ENCODE results near the gene MFN2. TPM values are rescaled to one million over a fixed set of nuclear protein-coding genes. Genes with fewer than 3 reads are reported as not detected.
"Not testable (repeated sequence)": the region's sequence is repeated elsewhere in the genome, so short reads cannot be mapped to it uniquely, and the experiment has no call there.

Gene MFN2
- polyA plus RNA-seq (ENCODE audit: insufficient read length), result 71.4 TPM
- long read RNA-seq, donor 1, full-length matches to known transcripts, result 2 of 60 reads
- long read RNA-seq, donor 1, partial matches to known transcripts, result 58 of 60 reads
- long read RNA-seq, donor 1, other reads (novel, unspliced or antisense), result 0 of 60 reads
- long read RNA-seq, donor 2, full-length matches to known transcripts, result 1 of 48 reads
- long read RNA-seq, donor 2, partial matches to known transcripts, result 47 of 48 reads
- long read RNA-seq, donor 2, other reads (novel, unspliced or antisense), result 0 of 48 reads
- long read RNA-seq, donor 3, full-length matches to known transcripts, result 1 of 1 reads
- long read RNA-seq, donor 3, partial matches to known transcripts, result 0 of 1 reads
- long read RNA-seq, donor 3, other reads (novel, unspliced or antisense), result 0 of 1 reads
- long read RNA-seq, donor 4, result 0 reads
- long read RNA-seq, donor 5, full-length matches to known transcripts, result 3 of 3 reads
- long read RNA-seq, donor 5, partial matches to known transcripts, result 0 of 3 reads
- long read RNA-seq, donor 5, other reads (novel, unspliced or antisense), result 0 of 3 reads
- long read RNA-seq, donor 6, full-length matches to known transcripts, result 4 of 16 reads
- long read RNA-seq, donor 6, partial matches to known transcripts, result 12 of 16 reads
- long read RNA-seq, donor 6, other reads (novel, unspliced or antisense), result 0 of 16 reads
- long read RNA-seq, donor 7, full-length matches to known transcripts, result 1 of 6 reads
- long read RNA-seq, donor 7, partial matches to known transcripts, result 5 of 6 reads
- long read RNA-seq, donor 7, other reads (novel, unspliced or antisense), result 0 of 6 reads
- long read RNA-seq, donor 8, result 0 reads

- DNase-seq, result peak; percentile 96
Measured at GRCh38 chr1:11979851-11980675, at the start of gene MFN2. Gene MFN2, plus strand, starts transcription at chr1:11980444. Its CDS starts 8,725 bp downstream, at chr1:11989169.

DNA sequence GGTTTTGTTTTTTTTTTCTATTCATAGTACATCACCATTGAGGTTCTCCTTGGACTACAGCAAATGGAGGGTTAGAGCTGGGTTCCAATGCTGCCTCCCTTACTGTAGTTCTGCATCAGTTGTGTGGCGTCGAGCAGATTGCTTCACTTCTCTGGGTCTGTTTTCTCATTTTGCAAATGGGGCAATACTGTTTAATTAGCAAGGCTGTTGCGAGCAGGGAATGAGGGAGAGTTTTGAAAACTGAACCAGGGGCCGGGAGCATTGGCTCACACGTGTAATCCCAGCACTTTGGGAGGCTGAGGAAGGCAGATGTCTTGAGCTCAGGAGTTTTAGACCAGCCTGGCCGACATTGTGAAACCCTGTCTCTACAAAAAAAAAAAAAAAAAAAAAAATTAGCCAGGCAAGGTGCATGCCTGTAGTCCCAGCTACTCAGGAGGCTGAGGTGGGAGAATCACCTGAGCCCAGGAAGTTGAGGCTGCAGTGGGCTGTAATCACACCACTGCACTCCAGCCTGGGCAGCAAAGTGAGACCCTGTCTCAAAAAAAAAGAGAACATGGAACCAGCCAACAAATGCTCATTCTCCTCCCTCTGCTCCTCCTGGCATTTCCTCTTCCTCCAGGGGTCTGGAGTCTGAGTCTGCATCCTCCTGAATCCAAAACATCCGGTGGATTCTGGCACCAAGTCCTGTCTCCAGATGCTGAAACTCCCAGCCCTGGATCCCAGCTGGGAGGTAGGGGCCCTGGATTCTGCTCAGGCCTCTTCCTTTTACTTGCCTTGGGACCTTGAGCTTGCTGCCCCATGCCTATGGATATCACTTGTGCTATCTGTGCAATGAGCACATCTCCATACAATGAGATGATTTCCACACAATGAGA lies 49.4 kb upstream of the MFN2 start:
- DNase-seq, result no peak

DNA sequence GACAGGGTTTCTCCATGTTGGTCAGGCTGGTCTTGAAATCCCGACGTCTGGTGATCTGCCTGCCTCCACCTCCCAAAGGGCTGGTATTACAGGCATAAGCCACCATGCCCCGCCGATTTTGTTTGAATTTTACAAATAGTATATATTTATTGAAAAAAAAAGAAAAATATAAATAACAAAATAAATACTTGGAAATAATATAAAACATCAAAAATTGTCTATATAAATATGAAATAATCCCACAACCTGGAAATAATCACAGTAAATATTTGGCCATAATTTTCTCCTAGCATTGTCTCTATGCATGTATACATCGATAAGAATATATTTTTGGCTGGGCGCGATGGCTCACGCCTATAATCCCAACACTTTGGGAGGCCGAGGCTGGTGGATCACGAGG lies 48.4 kb upstream of the MFN2 start:
- DNase-seq, result no peak

DNA sequence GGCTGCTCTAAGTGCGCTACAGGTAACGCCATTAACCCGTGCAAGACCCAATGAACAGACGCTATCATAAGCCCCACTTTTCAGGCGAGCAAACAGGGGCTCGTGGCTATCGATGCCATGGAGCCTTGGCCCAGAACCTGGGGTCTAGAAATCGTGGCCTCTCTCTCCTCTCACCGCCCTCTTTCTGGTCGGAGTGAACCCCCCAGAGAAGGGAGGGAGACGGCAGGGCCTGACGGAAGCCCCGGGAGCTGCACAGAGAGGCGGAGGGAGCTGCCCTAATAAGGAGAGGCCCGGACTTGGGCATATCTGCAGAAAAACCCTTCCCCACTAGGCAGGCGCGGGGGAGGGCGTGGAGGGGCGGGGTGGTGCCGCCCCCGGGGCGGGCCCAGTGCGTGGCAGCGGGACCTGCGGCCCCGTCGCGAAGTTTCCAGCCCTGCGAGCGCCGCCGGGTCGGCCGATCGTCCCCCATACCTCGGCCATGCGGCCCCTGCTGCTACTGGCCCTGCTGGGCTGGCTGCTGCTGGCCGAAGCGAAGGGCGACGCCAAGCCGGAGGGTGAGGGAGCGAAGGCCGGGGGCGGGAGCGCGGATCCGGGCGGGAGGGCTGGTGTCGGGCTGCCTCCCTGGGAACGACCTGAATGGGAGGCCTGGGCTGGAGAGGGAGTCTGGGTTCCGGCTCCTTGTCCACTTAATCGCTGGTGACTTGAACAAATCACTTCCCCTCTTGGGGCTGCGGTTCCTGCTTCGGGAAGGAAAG lies 45.8 kb upstream of the MFN2 start, which contains the start of gene PLOD1:
PLOD1 (plus strand) TSS at position 416 of the 755 bp plus-strand sequence; CDS start at position 479, 63 bp downstream.
- DNase-seq, result peak; percentile 85

DNA sequence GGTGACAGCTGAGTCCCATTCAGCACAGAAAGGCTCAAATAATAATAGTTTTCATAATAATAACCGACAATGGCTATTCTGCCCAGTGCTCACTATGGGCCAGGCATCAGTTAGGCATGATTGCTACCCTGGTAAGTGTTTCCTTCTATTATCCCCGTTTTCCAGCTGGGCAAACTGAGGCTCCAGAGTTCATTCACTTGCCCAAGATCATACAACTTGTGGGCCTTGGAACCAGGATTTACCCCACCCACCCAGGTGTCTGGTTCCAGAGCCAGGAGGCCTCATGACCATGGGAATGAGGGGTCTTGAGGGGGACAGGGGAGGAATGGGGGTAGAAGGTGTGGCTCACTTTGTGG lies 45.2 kb upstream of the MFN2 start:
- DNase-seq, result no peak

- not testable (repeated sequence) for DNase-seq
Measured at GRCh38 chr1:11935733-11936132, 44.5 kb upstream of the MFN2 start.

- no peak for DNase-seq
Measured at GRCh38 chr1:11938722-11939526, 41.3 kb upstream of the MFN2 start.

DNA sequence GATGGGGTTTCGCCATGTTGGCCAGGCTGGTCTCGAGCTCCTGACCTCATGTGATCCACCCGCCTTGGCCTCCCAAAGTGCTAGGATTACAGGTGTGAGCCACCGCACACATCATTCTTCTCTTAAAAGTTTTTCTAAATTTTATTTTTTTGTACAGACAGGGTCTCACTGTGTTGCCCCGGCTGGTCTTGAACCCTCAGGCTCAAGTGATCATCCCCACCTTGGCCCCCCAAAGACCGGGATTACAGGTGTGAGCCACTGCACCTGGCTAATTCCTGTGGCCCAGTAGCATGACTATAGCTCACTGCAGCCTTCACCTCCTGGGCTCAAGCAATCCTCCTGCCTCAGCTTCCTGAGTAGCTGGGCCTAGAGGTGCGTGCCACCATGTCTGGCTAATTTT lies 40.5 kb upstream of the MFN2 start:
- not testable (repeated sequence) for DNase-seq

- DNase-seq, result no peak
Measured at GRCh38 chr1:11940260-11940921, 39.9 kb upstream of the MFN2 start.

DNA sequence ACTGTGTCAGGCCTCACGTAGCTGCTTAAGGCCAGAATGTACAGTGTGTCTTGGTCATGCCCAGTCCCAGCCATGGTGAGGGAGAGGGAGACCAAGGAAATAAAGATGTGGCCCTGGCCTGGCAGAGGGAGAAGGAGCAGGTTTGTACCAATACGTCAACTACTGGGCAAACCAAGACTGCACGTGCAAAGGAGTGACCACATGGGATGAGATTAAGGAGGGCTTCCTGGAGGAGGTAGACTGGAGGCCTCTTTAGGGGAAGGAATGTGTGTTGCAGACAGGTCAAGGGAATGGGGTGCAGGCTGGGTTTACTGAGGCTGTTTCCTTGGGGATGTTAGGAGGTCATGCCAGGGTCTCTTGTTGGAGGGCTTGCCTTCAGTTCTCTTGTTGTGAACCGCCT lies 38.0 kb upstream of the MFN2 start:
- no peak for DNase-seq

GRCh38 chr1:11943619-11944018 lies 36.6 kb upstream of the MFN2 start:
- no peak for DNase-seq

- DNase-seq, result peak; percentile 81
Measured at GRCh38 chr1:11944358-11944931, 35.8 kb upstream of the MFN2 start.

DNA sequence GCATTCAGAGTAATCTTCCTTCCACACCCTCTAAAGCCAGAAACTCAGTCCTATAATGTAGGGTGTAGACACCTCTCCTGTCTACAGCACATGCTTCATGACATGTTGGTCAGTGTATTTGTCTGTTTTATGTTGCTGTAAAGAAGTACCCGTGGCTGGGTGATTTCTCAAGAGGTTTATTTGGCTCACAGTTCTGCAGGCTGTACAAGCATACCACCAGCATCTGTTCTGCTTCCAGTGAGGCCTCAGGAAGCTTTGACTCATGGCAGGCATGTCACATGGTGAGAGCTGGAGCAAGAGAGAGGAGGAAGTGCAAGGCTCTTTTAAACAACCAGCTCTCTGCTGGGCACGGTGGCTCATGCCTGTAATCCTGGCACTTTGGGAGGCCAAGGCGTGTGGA lies 33.6 kb upstream of the MFN2 start:
- no peak for DNase-seq

DNA sequence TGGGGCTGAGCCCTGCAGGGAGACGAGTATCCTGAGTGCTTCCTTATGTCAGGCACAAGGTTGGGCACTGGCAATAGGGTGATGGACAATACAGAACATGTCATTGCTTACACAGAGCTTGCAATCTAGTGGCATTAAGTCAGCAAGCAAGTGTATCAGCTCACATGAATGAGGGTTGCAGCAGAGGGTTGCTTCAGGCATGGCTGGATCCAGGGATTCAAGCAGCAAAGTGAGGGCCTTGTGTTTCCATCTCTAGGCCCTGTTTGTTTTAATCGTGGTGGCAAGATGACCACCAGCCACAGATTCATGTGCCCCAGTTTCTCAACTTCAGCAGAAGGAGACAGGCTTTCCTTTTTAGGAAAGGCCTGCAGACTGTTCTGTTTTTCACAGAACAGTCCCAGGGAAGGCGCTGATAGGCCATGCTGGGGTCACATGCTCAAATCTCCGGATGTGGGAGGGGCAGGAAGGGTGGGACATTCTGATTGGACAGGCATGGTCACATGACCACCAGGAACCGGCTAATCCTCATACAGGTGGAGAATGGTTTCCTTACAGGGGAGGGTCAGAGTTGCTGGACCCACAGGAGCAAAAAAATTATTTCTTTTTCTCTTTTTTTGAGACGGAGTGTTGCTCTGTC lies 31.3 kb upstream of the MFN2 start:
- DNase-seq, result no peak

DNA sequence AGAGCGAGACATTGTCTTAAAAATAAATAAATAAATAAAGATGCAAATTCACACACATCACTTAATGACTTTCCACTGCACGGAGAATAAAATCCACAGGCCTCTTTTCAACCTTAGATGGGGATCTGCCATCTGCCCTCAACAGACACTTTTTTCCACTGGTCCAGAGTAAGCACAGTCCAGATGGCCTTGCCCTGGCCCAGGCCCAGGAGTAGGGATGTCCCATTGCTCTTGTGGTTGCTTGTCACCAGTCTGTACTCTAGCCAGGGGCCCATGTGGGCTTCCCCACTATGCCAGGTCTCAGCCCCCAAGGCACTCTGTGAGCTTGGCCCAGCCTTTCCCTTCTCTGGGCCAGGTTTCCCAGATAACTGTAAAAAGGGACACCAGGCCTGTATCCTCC lies 28.3 kb upstream of the MFN2 start:
- no peak for DNase-seq

DNA sequence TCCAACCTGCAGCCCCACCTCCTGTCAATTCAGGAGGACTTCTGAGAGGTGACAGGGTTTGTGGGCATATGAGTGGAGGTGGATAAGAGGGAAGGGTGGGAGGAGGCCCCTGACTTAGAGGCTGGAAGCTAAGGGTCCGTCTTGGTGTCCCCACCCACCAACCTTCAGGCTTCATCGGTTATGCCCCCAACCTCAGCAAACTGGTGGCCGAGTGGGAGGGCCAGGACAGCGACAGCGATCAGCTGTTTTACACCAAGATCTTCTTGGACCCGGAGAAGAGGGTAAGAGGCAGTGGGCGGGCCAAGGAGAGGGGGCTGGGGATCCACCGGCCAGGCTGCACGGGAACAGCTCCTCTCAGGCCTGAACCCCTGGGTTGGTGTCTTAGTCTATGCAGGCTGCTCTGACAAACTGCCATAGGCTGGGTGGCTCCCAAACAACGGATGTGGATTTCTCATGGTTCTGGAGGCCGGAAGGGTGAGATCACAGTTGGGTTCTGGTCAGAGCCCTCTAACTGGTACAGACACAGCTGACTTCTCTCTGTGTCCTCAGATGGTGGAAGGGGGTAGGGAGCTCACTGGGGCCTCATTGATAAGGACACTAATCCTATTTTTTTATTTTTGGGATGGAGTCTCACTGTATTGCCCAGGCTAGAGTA lies 27.7 kb upstream of the MFN2 start:
- DNase-seq, result no peak

DNA sequence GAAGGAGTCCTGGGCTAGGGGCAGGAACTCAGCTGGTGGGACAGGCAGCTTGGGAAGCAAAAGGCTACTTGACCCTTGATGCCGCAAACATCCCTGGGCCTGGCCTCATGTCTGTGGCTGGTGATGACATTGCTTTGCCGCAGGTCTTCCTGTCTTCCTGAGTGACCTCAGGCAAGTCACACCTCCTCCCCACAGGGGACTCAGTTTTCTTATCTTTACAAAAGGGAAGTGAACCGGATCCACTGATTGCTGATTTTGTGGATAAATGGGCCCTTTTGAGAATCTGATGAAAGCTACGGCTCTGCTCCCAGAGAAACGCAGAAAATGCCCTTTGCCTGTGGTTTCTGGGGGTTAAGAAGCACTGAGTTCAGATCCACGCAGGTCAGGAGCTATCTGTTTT lies 25.0 kb upstream of the MFN2 start:
- DNase-seq, result no peak

- DNase-seq, result no peak
Measured at GRCh38 chr1:11957398-11957797, 22.8 kb upstream of the MFN2 start.

All from left kidney (tissue), 8 donors.